Fibroblast of mammary gland (primary cell): ENCODE measurements around the gene SLC39A9.

Experiments
- DNase-seq: peaks from one replicate; pipeline ENCODE4 v3.0.0-alpha.2; 2010; ENCODE audit warnings: low read depth
- H3K4me3 ChIP-seq: 2 replicates; pipeline ENCODE4 v1.5.1; 2011; ENCODE audit warnings: low read depth, mild to moderate bottlenecking, low read length, moderate library complexity; ENCODE audit not compliant: control insufficient read depth
- CTCF ChIP-seq: conservative IDR thresholded peaks from 2 replicates; pipeline ENCODE4 v1.5.1; 2011; ENCODE audit warnings: low read depth, low read length, inconsistent platforms; ENCODE audit not compliant: control insufficient read depth, insufficient read depth

The SLC39A9 gene

GRCh38 chr14:69368381-69368780 lies 30.1 kb upstream of the SLC39A9 start:
- DNase-seq = no peak
- no peak overlapping the region for H3K4me3 ChIP-seq
- TF ChIP-seq CTCF = no peak

- no peak for DNase-seq
- no peak overlapping the region for H3K4me3 ChIP-seq
These were observed 28.4 kb upstream of the SLC39A9 start for GRCh38 chr14:69370061-69370460.

GRCh38 chr14:69372146-69372545 lies 26.3 kb upstream of the SLC39A9 start:
- no peak overlapping the region for H3K4me3 ChIP-seq
- DNase-seq = no peak
- no peak for TF ChIP-seq CTCF

More at GRCh38 chr14:69370061-69370460, 28.4 kb upstream of the SLC39A9 start:
- no peak for TF ChIP-seq CTCF

- TF ChIP-seq CTCF = no peak
- DNase-seq = no peak
- H3K4me3 ChIP-seq = no peak overlapping the region
These were observed 25.4 kb upstream of the SLC39A9 start for GRCh38 chr14:69373104-69373503.

GRCh38 chr14:69374235-69374634 lies 24.3 kb upstream of the SLC39A9 start:
- DNase-seq = no peak
- no peak for TF ChIP-seq CTCF
- no peak overlapping the region for H3K4me3 ChIP-seq

GRCh38 chr14:69375182-69375581 lies 23.3 kb upstream of the SLC39A9 start:
- no peak for TF ChIP-seq CTCF
- no peak overlapping the region for H3K4me3 ChIP-seq
- DNase-seq = no peak

- TF ChIP-seq CTCF = no peak
- no peak overlapping the region for H3K4me3 ChIP-seq
- no peak for DNase-seq
These were observed 22.8 kb upstream of the SLC39A9 start for GRCh38 chr14:69375722-69376121.
